K562 (cell line): ENCODE results near the gene KAT7. TPM values are rescaled to one million over a fixed set of nuclear protein-coding genes. Genes with fewer than 3 reads are reported as not detected.

Source experiments
- ZBTB40 ChIP-seq, 2 experiments: fragments of 450-650 bp in 1 of 2; sonication (generic) in 1 of 2; formaldehyde crosslinking in 1 of 2; IDR thresholded peaks; 2 replicates each; pipeline versions ENCODE4 v1.7.1 to v1.9.0; 2016 to 2022; ENCODE audit warnings: inconsistent platforms in 1 of 2, mild to moderate bottlenecking in 1 of 2, missing genetic modification reagents in 1 of 2
- polyA plus RNA-seq, 8 experiments: library from polyadenylated mRNA; depleted of rRNA in 4 of 8; stranded (reverse) in 5 of 8; unstranded in 3 of 8; fragments of >200 nt; fragmentation: Nextera tagmentation in 2 of 8; fragmentation: Illumina TruSeq in 1 of 8; extraction: Ambion mirVana in 2 of 8; extraction: Trizol in 1 of 8; gene quantifications; 2 replicates each; pipeline versions ENCODE4 v1.2.1 to v1.2.3, GENCODE V29; 2011 to 2014; ENCODE audit warnings: inconsistent platforms in 1 of 8, missing spikeins in 1 of 8
- total RNA-seq, 7 experiments: library from RNA; depleted of rRNA in 6 of 7; stranded (reverse); fragments of >200 nt in 6 of 7; fragmentation: Illumina TruSeq in 2 of 7; extraction: Trizol in 2 of 7; gene quantifications; 2 replicates each; pipeline versions ENCODE4 v1.2.1 to v1.2.3, GENCODE V29; 2011 to 2021; ENCODE audit warnings: low replicate concordance in 1 of 7

Gene KAT7
- total and polyA plus RNA-seq, 9 of the 15 experiments (the other 6 are each of a cell fraction or from before 2014, with no cell fraction given), result 10.8 to 57.3 (median 34.8) TPM

DNA sequence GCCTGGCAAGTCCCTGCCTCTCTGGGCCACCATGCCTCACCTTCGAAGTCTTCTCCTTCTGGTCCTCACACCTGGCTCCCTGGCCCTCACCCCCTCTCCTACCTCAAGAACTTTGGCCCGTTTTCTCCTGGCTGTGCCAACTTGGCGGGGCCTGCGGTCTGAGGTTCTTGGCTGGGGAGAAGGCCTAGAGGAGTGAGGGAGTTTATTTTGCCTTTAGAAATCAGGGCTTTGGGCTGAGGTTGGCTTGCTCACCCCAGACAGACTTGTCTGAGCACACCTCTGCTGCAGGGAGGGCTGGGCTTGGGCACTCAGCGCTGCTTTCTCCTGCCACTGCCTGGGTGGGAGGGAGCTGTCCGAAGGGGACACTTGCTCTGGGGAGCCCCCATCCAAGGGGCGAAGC, 82.7 kb downstream of the KAT7 start (continued):
- no peak for TF ChIP-seq ZBTB40 (IDR thresholded peaks at IDR 0.05)
- no peak for TF ChIP-seq ZBTB40 (CRISPR knock-in tag; IDR thresholded peaks at IDR 0.05)
